GM19463 (cell line): ENCODE results near the gene SULT1C3.
A peak's percentile ranks its signal among the peaks of the same experiment; 100 is the strongest.

Experiments used
- ATAC-seq: cut with Tn5 transposase; IDR thresholded peaks from one replicate; pipeline ENCODE4 v1.9.1; 2021; ENCODE audit warnings: mild to moderate bottlenecking, moderate library complexity; ENCODE audit not compliant: unreplicated experiment

The SULT1C3 gene

GRCh38 chr2:108301558-108301957, 61.8 kb downstream of the SULT1C3 start:
- no peak for ATAC-seq

GRCh38 chr2:108304975-108305374, 65.2 kb downstream of the SULT1C3 start:
- peak; percentile 71 for ATAC-seq

DNA sequence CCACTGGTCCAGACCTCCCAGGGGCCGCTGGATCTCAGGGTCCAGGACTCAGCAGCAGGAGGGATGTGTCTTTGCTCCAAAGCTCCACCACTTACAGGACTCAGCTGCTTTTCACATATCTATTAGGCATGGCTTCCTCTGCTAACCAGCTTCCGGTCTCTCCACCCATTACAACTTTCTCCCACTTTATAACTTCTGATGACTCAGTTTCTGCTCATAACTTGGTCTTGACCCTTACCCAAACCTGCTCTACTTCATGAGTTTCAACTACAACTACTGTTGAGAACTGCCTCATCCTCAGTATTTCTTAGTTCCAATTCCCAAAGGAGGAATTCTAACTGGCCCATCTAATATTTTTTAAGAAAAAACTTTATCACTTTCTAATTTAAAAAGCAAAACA, 66.1 kb downstream of the SULT1C3 start:
- ATAC-seq, result no peak

- no peak for ATAC-seq
Observed at GRCh38 chr2:108309903-108310302, 70.1 kb downstream of the SULT1C3 start.
